ENCODE data around the gene IRAK1.
"Not testable (repeated sequence)": the region's sequence is repeated elsewhere in the genome, so short reads cannot be mapped to it uniquely, and the experiment has no call there.

Gene IRAK1

GRCh38 chrX:153999359-154000037 lies 20.2 kb downstream of the IRAK1 start:
- H3K4me3 ChIP-seq (ENCODE audit: low read depth, low read length): no peak overlapping the region

- no peak overlapping the region for H3K4me3 ChIP-seq (ENCODE audit: low read depth, low read length)
Observed at GRCh38 chrX:153995504-153995903, 24.2 kb downstream of the IRAK1 start.

- H3K4me3 ChIP-seq (ENCODE audit: low read depth, low read length): not testable (repeated sequence)
Observed at GRCh38 chrX:153994398-153994797, 25.3 kb downstream of the IRAK1 start.

- H3K4me3 ChIP-seq (ENCODE audit: low read depth, low read length): no peak overlapping the region
Observed at GRCh38 chrX:153993978-153994377, 25.7 kb downstream of the IRAK1 start.

- no peak overlapping the region for H3K4me3 ChIP-seq (ENCODE audit: low read depth, low read length)
Observed at GRCh38 chrX:153993079-153993478, 26.6 kb downstream of the IRAK1 start.

GRCh38 chrX:153992180-153992579 lies 27.5 kb downstream of the IRAK1 start:
- H3K4me3 ChIP-seq (ENCODE audit: low read depth, low read length): no peak overlapping the region

- no peak overlapping the region for H3K4me3 ChIP-seq (ENCODE audit: low read depth, low read length)
Observed at GRCh38 chrX:153991013-153991580, 28.6 kb downstream of the IRAK1 start.

- H3K4me3 ChIP-seq (ENCODE audit: low read depth, low read length): no peak overlapping the region
Observed at GRCh38 chrX:153989973-153990655, 29.6 kb downstream of the IRAK1 start.

- no peak overlapping the region for H3K4me3 ChIP-seq (ENCODE audit: low read depth, low read length)
Observed at GRCh38 chrX:153988493-153988892, 31.2 kb downstream of the IRAK1 start.

GRCh38 chrX:153984351-153985178 lies 35.1 kb downstream of the IRAK1 start:
- no peak overlapping the region for H3K4me3 ChIP-seq (ENCODE audit: low read depth, low read length)

- H3K4me3 ChIP-seq (ENCODE audit: low read depth, low read length): no peak overlapping the region
Observed at GRCh38 chrX:153983321-153983801, 36.3 kb downstream of the IRAK1 start.

- H3K4me3 ChIP-seq (ENCODE audit: low read depth, low read length): no peak overlapping the region
Observed at GRCh38 chrX:153981771-153982533, 37.8 kb downstream of the IRAK1 start.

- H3K4me3 ChIP-seq (ENCODE audit: low read depth, low read length): no peak overlapping the region
Observed at GRCh38 chrX:153981231-153981630, 38.5 kb downstream of the IRAK1 start.

- H3K4me3 ChIP-seq (ENCODE audit: low read depth, low read length): not testable (repeated sequence)
Observed at GRCh38 chrX:153980394-153980793, 39.3 kb downstream of the IRAK1 start.

GRCh38 chrX:153974726-153975286 lies 44.9 kb downstream of the IRAK1 start:
- no peak overlapping the region for H3K4me3 ChIP-seq (ENCODE audit: low read depth, low read length)

- H3K4me3 ChIP-seq (ENCODE audit: low read depth, low read length): no peak overlapping the region
Observed at GRCh38 chrX:153974003-153974725, 45.5 kb downstream of the IRAK1 start.

- peak overlapping the region; percentile 54 for H3K4me3 ChIP-seq (ENCODE audit: low read depth, low read length)
Observed at GRCh38 chrX:153973127-153974002, 46.3 kb downstream of the IRAK1 start.

GRCh38 chrX:153972368-153973126 lies 47.2 kb downstream of the IRAK1 start, which contains the start of gene TMEM187:
Gene TMEM187, plus strand, starts transcription at chrX:153972754. Its CDS starts 9,309 bp downstream, at chrX:153982063.
- peak within 1 kb of the TSS; percentile 84 for H3K4me3 ChIP-seq (ENCODE audit: low read depth, low read length)
